GM12801 (cell line): ENCODE data around the gene IGFBP7.

Experiments used
- TF ChIP-seq, protein P1 (sequence below): IDR thresholded peaks from one replicate; pipeline ENCODE4 v1.5.1; 2011; ENCODE audit warnings: control low read depth; ENCODE audit not compliant: insufficient read length; ENCODE audit errors: extremely low read depth

The IGFBP7 gene

DNA sequence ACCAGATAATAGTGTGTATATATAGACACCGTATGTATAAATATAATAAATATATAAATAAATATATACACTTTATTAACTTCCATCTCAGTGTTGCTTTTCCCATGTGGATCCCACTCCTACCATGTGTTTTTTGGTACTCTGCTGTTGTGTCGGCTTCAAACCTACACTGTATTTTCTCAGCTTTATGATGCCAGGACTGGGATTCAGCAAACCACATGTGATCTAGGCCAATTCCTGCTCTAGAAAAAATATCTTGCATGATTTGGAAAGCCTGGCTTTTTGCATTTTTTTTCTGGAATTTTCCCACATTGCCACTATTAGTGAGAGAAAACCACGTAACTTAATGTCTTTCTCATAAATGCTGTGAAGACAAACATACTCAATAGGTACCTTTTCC lies 75.7 kb downstream of the IGFBP7 start:
- TF ChIP-seq, protein P1, sequence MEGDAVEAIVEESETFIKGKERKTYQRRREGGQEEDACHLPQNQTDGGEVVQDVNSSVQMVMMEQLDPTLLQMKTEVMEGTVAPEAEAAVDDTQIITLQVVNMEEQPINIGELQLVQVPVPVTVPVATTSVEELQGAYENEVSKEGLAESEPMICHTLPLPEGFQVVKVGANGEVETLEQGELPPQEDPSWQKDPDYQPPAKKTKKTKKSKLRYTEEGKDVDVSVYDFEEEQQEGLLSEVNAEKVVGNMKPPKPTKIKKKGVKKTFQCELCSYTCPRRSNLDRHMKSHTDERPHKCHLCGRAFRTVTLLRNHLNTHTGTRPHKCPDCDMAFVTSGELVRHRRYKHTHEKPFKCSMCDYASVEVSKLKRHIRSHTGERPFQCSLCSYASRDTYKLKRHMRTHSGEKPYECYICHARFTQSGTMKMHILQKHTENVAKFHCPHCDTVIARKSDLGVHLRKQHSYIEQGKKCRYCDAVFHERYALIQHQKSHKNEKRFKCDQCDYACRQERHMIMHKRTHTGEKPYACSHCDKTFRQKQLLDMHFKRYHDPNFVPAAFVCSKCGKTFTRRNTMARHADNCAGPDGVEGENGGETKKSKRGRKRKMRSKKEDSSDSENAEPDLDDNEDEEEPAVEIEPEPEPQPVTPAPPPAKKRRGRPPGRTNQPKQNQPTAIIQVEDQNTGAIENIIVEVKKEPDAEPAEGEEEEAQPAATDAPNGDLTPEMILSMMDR: no peak

DNA sequence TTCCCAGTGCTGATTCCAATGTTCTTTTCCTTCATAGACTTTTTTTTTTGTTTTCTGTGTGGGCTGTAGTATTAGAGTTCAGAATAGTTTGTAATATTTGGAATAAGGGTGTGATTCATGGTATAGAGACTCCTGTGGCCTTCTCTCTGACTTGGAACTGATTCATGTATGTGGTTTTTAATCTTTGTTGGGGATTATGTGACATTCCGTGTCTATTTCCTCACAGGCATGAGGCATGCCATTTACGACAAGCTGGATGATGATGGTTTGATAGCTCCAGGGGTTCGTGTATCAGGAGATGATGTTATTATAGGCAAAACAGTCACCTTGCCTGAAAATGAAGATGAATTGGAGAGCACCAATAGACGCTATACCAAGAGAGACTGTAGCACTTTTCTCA lies 87.1 kb downstream of the IGFBP7 start:
- TF ChIP-seq, protein P1: no peak

GRCh38 chr4:57020467-57021101 lies 89.6 kb downstream of the IGFBP7 start:
- TF ChIP-seq, protein P1: no peak

GRCh38 chr4:57018980-57019379 lies 91.2 kb downstream of the IGFBP7 start:
- TF ChIP-seq, protein P1: no peak

DNA sequence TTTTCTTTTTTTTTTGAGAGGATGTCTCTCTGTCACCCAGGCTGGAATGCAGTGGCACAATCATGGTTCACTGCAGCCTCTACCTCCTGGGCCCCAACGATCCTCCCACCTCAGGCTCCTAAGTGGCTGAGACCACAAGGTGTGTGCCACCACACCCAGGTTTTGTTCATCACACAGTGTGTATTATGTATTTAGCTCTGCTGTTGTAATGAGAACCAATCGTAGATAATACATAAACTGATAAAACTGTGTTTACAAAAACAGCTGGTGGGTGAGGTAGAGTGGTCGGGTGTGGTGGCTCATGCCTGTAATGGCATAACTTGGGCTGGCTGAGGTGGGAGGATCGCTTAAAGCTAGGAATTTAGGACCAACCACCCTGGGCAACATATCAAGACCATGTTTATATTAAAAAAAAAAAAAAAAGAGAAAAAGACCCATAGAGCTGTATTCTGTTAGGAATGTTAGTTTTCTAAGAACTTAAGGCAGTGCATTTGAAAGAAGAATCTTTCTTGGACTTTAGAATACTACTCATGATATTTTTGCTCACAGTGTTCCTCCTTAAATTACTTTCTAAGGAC lies 96.6 kb downstream of the IGFBP7 start:
- TF ChIP-seq, protein P1: no peak

GRCh38 chr4:56999751-57000150 lies 110.4 kb downstream of the IGFBP7 start:
- TF ChIP-seq, protein P1: no peak

DNA sequence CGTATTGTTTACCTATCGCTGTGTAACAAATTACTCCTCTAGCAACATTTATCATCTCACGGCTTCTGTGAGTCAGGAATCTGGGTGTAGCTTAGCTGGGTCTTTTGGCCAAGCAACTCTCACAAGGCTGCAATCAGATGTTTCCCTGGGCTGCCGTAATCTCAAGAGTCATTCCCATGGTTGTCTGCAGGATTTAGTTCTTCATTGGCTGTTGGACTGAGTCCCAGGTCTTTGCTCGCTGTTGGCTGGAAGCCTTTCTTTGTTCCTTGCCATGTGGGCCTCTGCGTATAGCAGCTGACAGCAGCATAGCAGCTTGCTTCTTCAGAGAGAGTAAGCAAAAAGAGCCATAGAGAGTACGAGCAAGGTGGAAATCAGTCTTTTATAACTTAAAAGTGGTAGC lies 114.7 kb downstream of the IGFBP7 start:
- TF ChIP-seq, protein P1: no peak
